Measurements from ENCODE around the gene CSTPP1.

CSTPP1 gene

GRCh38 chr11:47181271-47181670 lies 244.7 kb downstream of the CSTPP1 start:
- no peak overlapping the region for H3K18ac ChIP-seq (ENCODE audit: low read length)
- H3K14ac ChIP-seq (ENCODE audit: low read length) = no peak overlapping the region
- H3K27me3 ChIP-seq (ENCODE audit: insufficient read depth, low read length) = no peaks in the 10 kb centered on the region
- no peak overlapping the region for H4K8ac ChIP-seq (ENCODE audit: low read depth, low read length)
- no peak overlapping the region for H2AK5ac ChIP-seq (ENCODE audit: low read length)
- H4K91ac ChIP-seq (ENCODE audit: low read depth, low read length) = no peak overlapping the region
- H3K9ac ChIP-seq (ENCODE audit: low read length) = no peak overlapping the region
- H3K4ac ChIP-seq (ENCODE audit: low read depth, low read length) = no peak overlapping the region
- H3K79me2 ChIP-seq (ENCODE audit: control insufficient read depth, insufficient read depth, low read length, poor library complexity) = peaks cover 21% of the 10 kb centered on the region
- H3K36me3 ChIP-seq (ENCODE audit: control insufficient read depth in 1 of 2, insufficient read depth in 2 of 2, low read length in 2 of 2) = peaks cover 40 to 43% of the 10 kb centered on the region in 2 experiments
- H2BK5ac ChIP-seq (ENCODE audit: low read depth, low read length, poor library complexity) = no peak overlapping the region
- no peak overlapping the region for H2BK12ac ChIP-seq (ENCODE audit: low read length)
- H3K9me3 ChIP-seq (ENCODE audit: insufficient read depth, low read depth, low read length) = peaks cover 2% of the 10 kb centered on the region
- no peak overlapping the region for H3K27ac ChIP-seq (ENCODE audit: low read depth, low read length)
- no peak overlapping the region for H4K12ac ChIP-seq (ENCODE audit: low read depth, low read length)
- no peak for DNase-seq
- H2BK120ac ChIP-seq (ENCODE audit: insufficient read depth, low read length, poor library complexity) = no peak overlapping the region
- H3K23ac ChIP-seq (ENCODE audit: low read length) = no peak overlapping the region
- H3K4me2 ChIP-seq (ENCODE audit: low read length) = no peak overlapping the region
- H3K79me1 ChIP-seq (ENCODE audit: low read length) = peaks cover 22% of the 10 kb centered on the region
- no peak overlapping the region for H3K4me3 ChIP-seq (ENCODE audit: low read depth, low read length)
- H2AFZ ChIP-seq (ENCODE audit: insufficient read depth, low read length, poor library complexity) = no peak overlapping the region
- H3K4me1 ChIP-seq (ENCODE audit: control insufficient read depth in 1 of 2, insufficient read depth in 2 of 2, low read length in 2 of 2) = peaks cover 20 to 22% of the 10 kb centered on the region in 2 experiments
- no CpG with 5 or more reads among the region's 6 CpGs for WGBS (ENCODE audit: extremely low coverage, insufficient coverage, insufficient read length)

GRCh38 chr11:47182380-47182779 lies 245.8 kb downstream of the CSTPP1 start:
- H2BK120ac ChIP-seq (ENCODE audit: insufficient read depth, low read length, poor library complexity) = no peak overlapping the region
- H3K23ac ChIP-seq (ENCODE audit: low read length) = no peak overlapping the region
- H3K4me3 ChIP-seq (ENCODE audit: low read depth, low read length) = no peak overlapping the region
- peak overlapping the region; percentile 38 for H2AK5ac ChIP-seq (ENCODE audit: low read length)
- no peak overlapping the region for H4K91ac ChIP-seq (ENCODE audit: low read depth, low read length)
- peaks cover 23% of the 10 kb centered on the region for H3K79me1 ChIP-seq (ENCODE audit: low read length)
- H3K27ac ChIP-seq (ENCODE audit: low read depth, low read length) = no peak overlapping the region
- H2AFZ ChIP-seq (ENCODE audit: insufficient read depth, low read length, poor library complexity) = no peak overlapping the region
- peaks cover 2% of the 10 kb centered on the region for H3K9me3 ChIP-seq (ENCODE audit: insufficient read depth, low read depth, low read length)
- no peak overlapping the region for H4K12ac ChIP-seq (ENCODE audit: low read depth, low read length)
- no CpG with 5 or more reads among the region's 17 CpGs for WGBS (ENCODE audit: extremely low coverage, insufficient coverage, insufficient read length)
- H3K4me2 ChIP-seq (ENCODE audit: low read length) = no peak overlapping the region
- no peaks in the 10 kb centered on the region for H3K27me3 ChIP-seq (ENCODE audit: insufficient read depth, low read length)
- H3K4me1 ChIP-seq (ENCODE audit: control insufficient read depth in 1 of 2, insufficient read depth in 2 of 2, low read length in 2 of 2) = peaks cover 28 to 32% of the 10 kb centered on the region in 2 experiments
- H2BK5ac ChIP-seq (ENCODE audit: low read depth, low read length, poor library complexity) = no peak overlapping the region
- H3K18ac ChIP-seq (ENCODE audit: low read length) = peak overlapping the region; percentile 35
- no peak for DNase-seq
- H4K8ac ChIP-seq (ENCODE audit: low read depth, low read length) = no peak overlapping the region
- H3K36me3 ChIP-seq (ENCODE audit: control insufficient read depth in 1 of 2, insufficient read depth in 2 of 2, low read length in 2 of 2) = peaks cover 40 to 43% of the 10 kb centered on the region in 2 experiments
- H3K79me2 ChIP-seq (ENCODE audit: control insufficient read depth, insufficient read depth, low read length, poor library complexity) = peaks cover 22% of the 10 kb centered on the region
- H3K4ac ChIP-seq (ENCODE audit: low read depth, low read length) = peak overlapping the region; percentile 62
- H3K9ac ChIP-seq (ENCODE audit: low read length) = no peak overlapping the region
- peak overlapping the region; percentile 9 for H2BK12ac ChIP-seq (ENCODE audit: low read length)
- H3K14ac ChIP-seq (ENCODE audit: low read length) = no peak overlapping the region

DNA sequence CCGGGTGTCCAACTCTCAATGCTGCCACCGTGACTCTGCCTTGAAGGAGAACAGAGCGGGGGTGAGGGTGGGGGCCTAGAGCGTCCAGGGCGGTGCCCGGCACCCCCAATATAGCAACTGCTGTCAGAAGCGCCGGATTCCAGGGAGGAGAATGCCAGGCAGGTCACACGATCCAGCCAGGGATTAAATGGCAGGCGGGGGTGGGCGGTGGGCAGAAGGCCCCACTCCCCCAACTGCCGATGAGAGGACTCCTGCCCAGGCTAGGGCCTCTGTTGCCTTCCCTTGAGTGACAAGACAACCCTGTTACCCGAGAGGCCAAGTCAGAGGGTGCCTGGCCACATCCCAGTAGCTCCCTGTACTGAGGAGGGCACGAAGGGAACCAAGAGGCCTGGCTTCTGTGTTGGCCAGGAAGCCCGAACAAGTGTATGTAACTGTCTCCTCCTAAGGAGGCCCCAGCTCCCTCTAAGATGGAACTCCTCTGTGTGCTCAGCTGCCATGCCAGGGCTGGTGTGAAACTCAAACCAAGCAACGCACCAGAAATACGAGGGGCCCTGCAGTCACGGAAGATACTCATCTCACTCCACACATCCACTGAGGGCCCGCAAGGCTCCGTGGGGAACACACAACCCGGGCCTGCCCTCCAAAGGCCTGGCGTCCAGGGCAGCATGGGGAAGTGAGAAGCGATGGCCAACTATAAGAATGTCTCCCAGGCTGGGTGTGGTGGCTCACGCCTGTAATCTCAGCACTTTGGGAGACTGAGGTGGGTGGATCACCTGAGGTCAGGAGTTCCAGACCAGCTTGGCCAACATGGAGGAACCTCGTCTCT lies 246.7 kb downstream of the CSTPP1 start:
- Histone ChIP-seq H3K4me1 (ENCODE audit: control insufficient read depth in 1 of 2, insufficient read depth in 2 of 2, low read length in 2 of 2) (peaks cover 30 to 34% of the 10 kb centered on the region in 2 experiments), H2BK12ac (ENCODE audit: low read length) (peak overlapping the region; percentile 27)
- no CpG with 5 or more reads among the region's 25 CpGs for WGBS (ENCODE audit: extremely low coverage, insufficient coverage, insufficient read length)

GRCh38 chr11:47183969-47184368 lies 247.4 kb downstream of the CSTPP1 start:
- Histone ChIP-seq H3K79me1 (ENCODE audit: low read length) (peaks cover 23% of the 10 kb centered on the region), H3K36me3 (ENCODE audit: control insufficient read depth in 1 of 2, insufficient read depth in 2 of 2, low read length in 2 of 2) (peaks cover 30% of the 10 kb centered on the region in 2 experiments), H3K9ac (ENCODE audit: low read length) (no peak overlapping the region), H3K23ac (ENCODE audit: low read length) (no peak overlapping the region), H3K18ac (ENCODE audit: low read length) (peak overlapping the region; percentile 4), H3K27ac (ENCODE audit: low read depth, low read length) (peak overlapping the region; percentile 18), H3K4me1 (ENCODE audit: control insufficient read depth in 1 of 2, insufficient read depth in 2 of 2, low read length in 2 of 2) (peaks cover 33 to 36% of the 10 kb centered on the region in 2 experiments), H4K12ac (ENCODE audit: low read depth, low read length) (no peak overlapping the region), H3K4ac (ENCODE audit: low read depth, low read length) (peak overlapping the region; percentile 28), H2AFZ (ENCODE audit: insufficient read depth, low read length, poor library complexity) (no peak overlapping the region), H2AK5ac (ENCODE audit: low read length) (no peak overlapping the region), H2BK12ac (ENCODE audit: low read length) (no peak overlapping the region), H3K9me3 (ENCODE audit: insufficient read depth, low read depth, low read length) (no peaks in the 10 kb centered on the region), H2BK5ac (ENCODE audit: low read depth, low read length, poor library complexity) (no peak overlapping the region), H2BK120ac (ENCODE audit: insufficient read depth, low read length, poor library complexity) (no peak overlapping the region), H3K27me3 (ENCODE audit: insufficient read depth, low read length) (no peaks in the 10 kb centered on the region), H4K8ac (ENCODE audit: low read depth, low read length) (no peak overlapping the region), H4K91ac (ENCODE audit: low read depth, low read length) (no peak overlapping the region), H3K4me2 (ENCODE audit: low read length) (no peak overlapping the region), H3K14ac (ENCODE audit: low read length) (no peak overlapping the region), H3K4me3 (ENCODE audit: low read depth, low read length) (no peak overlapping the region), H3K79me2 (ENCODE audit: control insufficient read depth, insufficient read depth, low read length, poor library complexity) (peaks cover 22% of the 10 kb centered on the region)
- DNase-seq = no peak
- no CpG with 5 or more reads among the region's 7 CpGs for WGBS (ENCODE audit: extremely low coverage, insufficient coverage, insufficient read length)

More for the DNA sequence above, 246.7 kb downstream of the CSTPP1 start:
- H2AFZ ChIP-seq (ENCODE audit: insufficient read depth, low read length, poor library complexity) = no peak overlapping the region
- H3K9ac ChIP-seq (ENCODE audit: low read length) = no peak overlapping the region
- no peak for DNase-seq
- H3K36me3 ChIP-seq (ENCODE audit: control insufficient read depth in 1 of 2, insufficient read depth in 2 of 2, low read length in 2 of 2) = peaks cover 37% of the 10 kb centered on the region in 2 experiments
- H3K27ac ChIP-seq (ENCODE audit: low read depth, low read length) = no peak overlapping the region
- H3K23ac ChIP-seq (ENCODE audit: low read length) = no peak overlapping the region
- H3K79me2 ChIP-seq (ENCODE audit: control insufficient read depth, insufficient read depth, low read length, poor library complexity) = peaks cover 22% of the 10 kb centered on the region
- H4K12ac ChIP-seq (ENCODE audit: low read depth, low read length) = no peak overlapping the region
- H3K27me3 ChIP-seq (ENCODE audit: insufficient read depth, low read length) = no peaks in the 10 kb centered on the region
- no peak overlapping the region for H2BK120ac ChIP-seq (ENCODE audit: insufficient read depth, low read length, poor library complexity)
- no peak overlapping the region for H3K14ac ChIP-seq (ENCODE audit: low read length)
- peak overlapping the region; percentile 29 for H3K18ac ChIP-seq (ENCODE audit: low read length)
- no peak overlapping the region for H3K4me3 ChIP-seq (ENCODE audit: low read depth, low read length)
- peak overlapping the region; percentile 49 for H2AK5ac ChIP-seq (ENCODE audit: low read length)
- no peak overlapping the region for H3K4me2 ChIP-seq (ENCODE audit: low read length)
- H3K4ac ChIP-seq (ENCODE audit: low read depth, low read length) = peak overlapping the region; percentile 55
- H4K8ac ChIP-seq (ENCODE audit: low read depth, low read length) = no peak overlapping the region
- peaks cover 23% of the 10 kb centered on the region for H3K79me1 ChIP-seq (ENCODE audit: low read length)
- H4K91ac ChIP-seq (ENCODE audit: low read depth, low read length) = no peak overlapping the region
- H2BK5ac ChIP-seq (ENCODE audit: low read depth, low read length, poor library complexity) = no peak overlapping the region
- no peaks in the 10 kb centered on the region for H3K9me3 ChIP-seq (ENCODE audit: insufficient read depth, low read depth, low read length)
